ENCODE results near the gene SOBP. TPM values are rescaled to one million over a fixed set of nuclear protein-coding genes. Genes with fewer than 3 reads are reported as not detected.

Gene SOBP
- total RNA-seq, 1 experiment from 2014 or later: 0.22 TPM

- TF ChIP-seq EZH2 (IDR thresholded peaks at IDR 0.05; ENCODE audit: low read depth): no peak
- no peak for TF ChIP-seq CTCF (conservative IDR thresholded peaks at IDR 0.05)
- Histone ChIP-seq H3K4me1 (replicated peaks; ENCODE audit: insufficient read depth) (no peaks in the 10 kb centered on the region), H3K4me2 (no peak overlapping the region), H3K27me3 (ENCODE audit: insufficient read depth, low read depth) (no peaks in the 10 kb centered on the region), H3K36me3 (ENCODE audit: low read depth) (no peaks in the 10 kb centered on the region), H3K79me2 (ENCODE audit: low read depth) (no peaks in the 10 kb centered on the region), H4K20me1 (ENCODE audit: insufficient read depth) (no peaks in the 10 kb centered on the region), H2AFZ (no peak overlapping the region), H3K9me3 (ENCODE audit: insufficient read depth, low read depth) (no peaks in the 10 kb centered on the region), H3K9me2 (ENCODE audit: insufficient read depth) (no peaks in the 10 kb centered on the region), H3F3A (ENCODE audit: insufficient read depth, low read depth) (no peaks in the 10 kb centered on the region), H3K27ac (no peak overlapping the region), H3K4me3 (no peak overlapping the region)
- ChIA-PET POLR2A (ENCODE audit: unreplicated experiment) (no interaction called here), CTCF (no interaction called here)
- DNase-seq: no peak
- no TSS peak for BruUV-seq (replicated peaks)
- intact Hi-C loops (cut with micrococcal nuclease; ENCODE audit: unreplicated experiment): no loop called here
These were observed 64.4 kb downstream of the SOBP start for GRCh38 chr6:107554326-107554725.

DNA sequence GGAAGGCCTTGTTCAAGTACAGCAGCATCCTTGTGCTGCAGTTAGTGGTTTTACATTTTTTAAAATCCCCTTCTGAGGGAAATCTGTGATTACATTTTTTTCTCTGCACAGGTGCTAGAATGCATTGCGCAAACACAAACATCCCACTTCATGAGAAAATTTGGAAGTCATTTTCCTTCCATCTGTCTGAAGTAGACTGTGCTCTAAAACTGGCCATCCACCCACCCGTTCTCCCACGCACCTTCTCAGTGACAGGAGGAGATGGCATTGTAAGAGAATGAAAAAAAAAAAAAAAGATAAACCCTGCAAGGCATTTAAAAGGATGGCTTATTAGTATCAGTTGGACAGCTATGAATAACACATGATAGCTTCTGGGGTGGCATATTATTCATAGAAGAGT lies 65.0 kb downstream of the SOBP start:
- Histone ChIP-seq H3K4me3 (no peak overlapping the region), H3F3A (ENCODE audit: insufficient read depth, low read depth) (no peaks in the 10 kb centered on the region), H3K4me1 (replicated peaks; ENCODE audit: insufficient read depth) (no peaks in the 10 kb centered on the region), H4K20me1 (ENCODE audit: insufficient read depth) (no peaks in the 10 kb centered on the region), H2AFZ (no peak overlapping the region), H3K27ac (no peak overlapping the region), H3K9me2 (ENCODE audit: insufficient read depth) (no peaks in the 10 kb centered on the region), H3K9me3 (ENCODE audit: insufficient read depth, low read depth) (no peaks in the 10 kb centered on the region), H3K36me3 (ENCODE audit: low read depth) (no peaks in the 10 kb centered on the region), H3K79me2 (ENCODE audit: low read depth) (no peaks in the 10 kb centered on the region), H3K27me3 (ENCODE audit: insufficient read depth, low read depth) (no peaks in the 10 kb centered on the region), H3K4me2 (no peak overlapping the region)
- ChIA-PET POLR2A (ENCODE audit: unreplicated experiment) (no interaction called here), CTCF (no interaction called here)
- intact Hi-C loops (cut with micrococcal nuclease; ENCODE audit: unreplicated experiment): no loop called here
- BruUV-seq (replicated peaks): no TSS peak
- no peak for TF ChIP-seq EZH2 (IDR thresholded peaks at IDR 0.05; ENCODE audit: low read depth)
- no peak for TF ChIP-seq CTCF (conservative IDR thresholded peaks at IDR 0.05)
- DNase-seq: no peak

DNA sequence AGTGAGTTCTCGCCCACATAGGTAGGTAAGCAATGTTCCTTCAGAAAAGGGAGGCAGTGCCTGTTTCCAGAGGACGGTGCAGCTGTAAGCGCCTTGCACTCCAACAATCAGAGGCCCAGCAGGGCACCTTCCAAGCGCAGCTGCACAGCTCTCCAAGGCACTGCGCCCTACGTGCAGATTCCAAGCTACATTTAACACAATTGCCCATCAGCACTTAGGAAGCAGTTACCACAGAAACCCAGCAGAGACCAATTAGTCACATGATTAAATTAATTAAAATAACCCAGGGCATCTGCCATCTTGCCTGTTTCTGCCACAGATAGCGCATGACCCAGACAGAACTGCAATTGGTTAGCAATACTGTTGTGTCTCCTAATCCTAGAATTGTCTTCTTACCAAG lies 65.5 kb downstream of the SOBP start:
- Histone ChIP-seq H2AFZ (no peak overlapping the region), H3K4me2 (no peak overlapping the region), H3K27me3 (ENCODE audit: insufficient read depth, low read depth) (no peaks in the 10 kb centered on the region), H3K4me3 (no peak overlapping the region), H3K9me3 (ENCODE audit: insufficient read depth, low read depth) (no peaks in the 10 kb centered on the region), H3K79me2 (ENCODE audit: low read depth) (no peaks in the 10 kb centered on the region), H4K20me1 (ENCODE audit: insufficient read depth) (no peaks in the 10 kb centered on the region), H3K36me3 (ENCODE audit: low read depth) (no peaks in the 10 kb centered on the region), H3K4me1 (replicated peaks; ENCODE audit: insufficient read depth) (no peaks in the 10 kb centered on the region), H3F3A (ENCODE audit: insufficient read depth, low read depth) (no peaks in the 10 kb centered on the region), H3K9me2 (ENCODE audit: insufficient read depth) (no peaks in the 10 kb centered on the region), H3K27ac (no peak overlapping the region)
- intact Hi-C loops (cut with micrococcal nuclease; ENCODE audit: unreplicated experiment): no loop called here
- BruUV-seq (replicated peaks): no TSS peak
- POLR2A ChIA-PET (ENCODE audit: unreplicated experiment): no interaction called here
- CTCF ChIA-PET: no interaction called here
- no peak for TF ChIP-seq CTCF (conservative IDR thresholded peaks at IDR 0.05)
- TF ChIP-seq EZH2 (IDR thresholded peaks at IDR 0.05; ENCODE audit: low read depth): no peak
- no peak for DNase-seq

Data from PC-9 (cell line).